ENCODE results near the gene PRADC1. TPM values are rescaled to one million over a fixed set of nuclear protein-coding genes. Genes with fewer than 3 reads are reported as not detected.

The PRADC1 gene
- total and polyA plus RNA-seq, 3 experiments from 2014 or later: 21.1 to 27.2 (median 24.9) TPM

Other genes starting within 250 kb of the PRADC1 start
- 10 to 100 TPM; 16.8 to 19.1 TPM for gene SFXN5, start 161.5 kb downstream of the PRADC1 start, total RNA-seq
- gene SFXN5, start 161.5 kb downstream of the PRADC1 start, polyA plus RNA-seq: 1.8 TPM
- 1 to 10 TPM; 2.7 to 4.3 TPM for gene RAB11FIP5, start 120.3 kb downstream of the PRADC1 start, total RNA-seq
- gene RAB11FIP5, start 120.3 kb downstream of the PRADC1 start, polyA plus RNA-seq: 10.4 TPM
- gene NOTO, start 30.7 kb downstream of the PRADC1 start, total RNA-seq: not detected
- not detected for gene NOTO, start 30.7 kb downstream of the PRADC1 start, polyA plus RNA-seq
- gene SMYD5, start 19.0 kb downstream of the PRADC1 start, total RNA-seq: 10 to 100 TPM; 41.2 to 42.8 TPM
- gene SMYD5, start 19.0 kb downstream of the PRADC1 start, polyA plus RNA-seq: 21.5 TPM
- 100 to 1,000 TPM; 750 to 758 TPM for gene CCT7, start 1.1 kb upstream of the PRADC1 start, total RNA-seq
- 263 TPM for gene CCT7, start 1.1 kb upstream of the PRADC1 start, polyA plus RNA-seq
- gene FBXO41, start 51.2 kb upstream of the PRADC1 start, total RNA-seq: 10 to 100 TPM; 25.3 to 25.6 TPM
- 2.4 TPM for gene FBXO41, start 51.2 kb upstream of the PRADC1 start, polyA plus RNA-seq
- gene EGR4, start 60.3 kb upstream of the PRADC1 start, total RNA-seq: under 1 TPM; 0.31 to 0.55 TPM
- not detected for gene EGR4, start 60.3 kb upstream of the PRADC1 start, polyA plus RNA-seq
- 10 to 100 TPM; 18.8 to 20.1 TPM for gene ALMS1, start 152.6 kb upstream of the PRADC1 start, total RNA-seq
- 4.1 TPM for gene ALMS1, start 152.6 kb upstream of the PRADC1 start, polyA plus RNA-seq